Omental fat pad (tissue), 4 donors: ENCODE results near the gene WNT1. TPM values are rescaled to one million over a fixed set of nuclear protein-coding genes. Genes with fewer than 3 reads are reported as not detected.

Experiments
- ATAC-seq: fragments of 150-250 bp; one replicate; pipeline ENCODE4 v1.9.1; 2016; ENCODE audit warnings: mild to moderate bottlenecking, moderate library complexity; ENCODE audit not compliant: low FRiP score
- DNase-seq: peaks from one replicate; pipeline ENCODE4 v3.0.0-alpha.2; 2019; ENCODE audit warnings: low spot score
- total RNA-seq, 4 donors: library from RNA; depleted of rRNA; stranded (reverse); fragments of >200 nt; gene quantifications; one replicate each; pipeline ENCODE4 v1.1.0, GENCODE V29; 2016
- TF ChIP-seq, protein P1 (sequence below), 3 donors: fragments of 450-650 bp; IDR thresholded peaks; one replicate each; pipeline ENCODE4 v1.5.1; 2016 to 2017; ENCODE audit warnings: antibody characterized with exemption in 3 of 3, mild to moderate bottlenecking in 3 of 3, moderate library complexity in 2 of 3

Gene WNT1
- total RNA-seq, 4 donors from 2014 or later = 0.60 TPM; not detected in 3

DNA sequence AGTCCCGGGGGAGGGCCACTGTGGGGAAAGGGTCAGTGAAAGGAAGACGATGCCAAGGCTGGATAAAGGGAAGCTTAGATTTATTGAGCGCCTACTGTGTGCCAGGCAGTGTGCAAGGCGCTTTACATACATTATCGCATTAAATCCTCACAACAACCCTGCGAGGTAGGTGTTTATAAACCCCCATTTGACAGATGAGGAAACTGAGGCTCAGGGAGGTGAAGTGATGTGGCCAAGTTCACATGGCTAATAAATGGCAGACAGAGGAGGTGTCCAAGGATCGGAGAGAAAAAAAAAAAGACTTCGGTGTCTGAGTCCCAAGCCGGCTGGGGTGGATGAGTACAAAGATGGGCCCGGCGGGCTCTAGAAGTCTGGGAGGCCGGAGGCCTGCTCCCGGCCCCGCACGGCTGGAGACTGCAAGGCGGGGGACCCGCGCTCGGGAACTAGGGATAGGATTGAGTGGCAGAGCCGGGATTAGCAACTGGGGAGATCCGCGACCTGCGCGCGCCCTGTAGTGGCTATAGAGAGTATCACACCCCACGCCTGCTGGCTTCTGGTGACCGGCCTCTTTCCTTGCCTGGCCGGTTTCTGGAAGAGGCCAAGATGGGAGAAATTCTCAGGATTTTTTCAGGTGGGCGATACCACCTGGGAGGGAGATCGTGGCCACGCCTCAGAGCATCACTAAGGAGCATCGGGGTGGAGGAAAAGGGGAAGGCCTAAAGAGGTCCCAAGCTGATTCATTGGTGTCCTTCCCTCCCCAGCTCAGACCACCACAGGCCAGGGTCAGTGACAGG is 17.2 kb downstream of the WNT1 start:
- ATAC-seq (peak; percentile 85), DNase-seq (peak; percentile 55)
- TF ChIP-seq, protein P1, sequence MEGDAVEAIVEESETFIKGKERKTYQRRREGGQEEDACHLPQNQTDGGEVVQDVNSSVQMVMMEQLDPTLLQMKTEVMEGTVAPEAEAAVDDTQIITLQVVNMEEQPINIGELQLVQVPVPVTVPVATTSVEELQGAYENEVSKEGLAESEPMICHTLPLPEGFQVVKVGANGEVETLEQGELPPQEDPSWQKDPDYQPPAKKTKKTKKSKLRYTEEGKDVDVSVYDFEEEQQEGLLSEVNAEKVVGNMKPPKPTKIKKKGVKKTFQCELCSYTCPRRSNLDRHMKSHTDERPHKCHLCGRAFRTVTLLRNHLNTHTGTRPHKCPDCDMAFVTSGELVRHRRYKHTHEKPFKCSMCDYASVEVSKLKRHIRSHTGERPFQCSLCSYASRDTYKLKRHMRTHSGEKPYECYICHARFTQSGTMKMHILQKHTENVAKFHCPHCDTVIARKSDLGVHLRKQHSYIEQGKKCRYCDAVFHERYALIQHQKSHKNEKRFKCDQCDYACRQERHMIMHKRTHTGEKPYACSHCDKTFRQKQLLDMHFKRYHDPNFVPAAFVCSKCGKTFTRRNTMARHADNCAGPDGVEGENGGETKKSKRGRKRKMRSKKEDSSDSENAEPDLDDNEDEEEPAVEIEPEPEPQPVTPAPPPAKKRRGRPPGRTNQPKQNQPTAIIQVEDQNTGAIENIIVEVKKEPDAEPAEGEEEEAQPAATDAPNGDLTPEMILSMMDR (IDR thresholded peaks at IDR 0.05) = peak in 1 of 3 donors; percentile 44

DNA sequence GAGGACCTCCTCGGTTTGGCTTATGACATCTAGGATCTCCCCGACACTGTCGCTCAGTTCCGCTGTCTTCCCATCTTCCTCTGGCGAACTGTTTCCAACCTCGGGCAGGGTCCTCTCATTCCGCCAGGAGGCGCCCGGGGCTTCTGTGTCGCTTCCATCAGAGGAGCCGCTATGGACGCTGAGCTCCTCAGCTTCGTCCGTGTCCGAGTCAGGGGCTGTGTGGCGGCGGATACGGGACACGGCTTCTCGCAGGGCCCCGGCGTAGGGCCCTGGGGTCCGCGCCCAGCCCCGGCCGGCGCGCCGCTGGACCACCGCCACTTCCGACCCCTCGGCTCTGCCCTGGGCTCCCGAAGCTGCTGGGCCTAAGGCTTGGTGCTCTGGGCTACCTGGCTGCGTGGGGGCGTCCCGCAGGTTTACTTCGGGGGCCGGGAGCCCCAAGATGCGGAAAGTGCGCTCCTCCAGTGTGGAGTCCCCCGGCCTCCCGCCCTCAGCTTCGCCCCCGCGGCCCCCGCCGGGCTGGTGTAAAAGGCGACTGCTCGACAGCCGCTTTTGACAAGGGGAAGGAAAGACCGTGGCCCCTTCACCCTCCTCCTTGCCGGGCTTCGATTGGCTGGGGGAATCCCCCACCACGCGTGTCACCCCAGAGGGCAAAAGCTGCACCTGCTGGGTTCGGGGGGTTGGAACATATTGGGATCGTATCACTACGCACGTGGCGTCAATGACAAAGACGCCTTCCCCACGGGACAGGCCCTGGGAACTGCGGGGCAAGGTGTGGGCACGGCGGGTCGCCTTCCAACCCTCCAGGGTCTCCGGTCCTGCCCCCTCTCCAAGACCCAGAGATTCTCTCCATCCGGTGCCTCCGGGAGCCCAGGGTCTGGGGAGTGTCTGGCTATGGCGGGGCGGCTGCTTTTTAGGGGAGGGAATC is 18.9 kb downstream of the WNT1 start:
- ATAC-seq (peak; percentile 31), DNase-seq (peak; percentile 51)
- TF ChIP-seq, protein P1 (IDR thresholded peaks at IDR 0.05) = no peak

DNA sequence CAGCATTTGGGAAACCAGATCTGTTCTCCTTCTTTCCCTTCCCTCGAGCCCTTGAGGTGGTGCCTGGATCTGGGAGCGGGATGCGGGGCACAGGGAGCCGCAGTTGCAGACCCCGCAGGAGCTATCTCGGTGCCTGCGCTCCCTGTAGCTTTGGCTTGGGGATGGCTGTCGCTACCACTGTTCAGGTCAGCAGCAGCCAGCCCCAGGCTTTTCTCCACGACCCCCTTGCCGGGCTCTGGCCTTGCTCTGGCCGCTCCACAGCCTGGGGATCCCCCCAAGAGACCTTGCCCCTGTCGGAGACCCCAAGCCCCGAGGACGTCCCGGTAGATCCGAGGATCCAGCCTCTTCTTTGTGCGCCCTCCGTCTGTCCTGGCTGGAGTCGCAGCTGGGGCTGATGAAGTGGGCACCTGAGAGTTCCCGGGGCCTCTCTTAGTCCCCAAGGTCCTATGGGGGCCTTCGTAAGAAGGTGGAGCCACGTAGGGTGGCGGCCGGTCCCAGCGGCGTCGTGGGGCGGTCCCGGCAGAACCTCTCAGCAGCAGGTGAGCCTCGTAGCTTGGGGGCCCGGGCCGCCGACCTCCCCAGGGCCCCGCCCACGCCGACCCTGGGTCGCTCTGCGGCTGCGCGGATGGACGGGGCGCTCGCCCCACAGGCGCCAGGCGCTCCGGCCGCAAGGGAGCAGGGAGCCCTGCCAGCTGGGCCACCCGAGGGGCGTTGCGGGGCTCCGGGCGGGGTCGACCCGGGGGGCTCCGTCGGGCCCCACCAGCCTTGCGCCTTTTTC is 19.8 kb downstream of the WNT1 start:
- ATAC-seq (no peak), DNase-seq (no peak)
- TF ChIP-seq, protein P1 (IDR thresholded peaks at IDR 0.05) = no peak

DNA sequence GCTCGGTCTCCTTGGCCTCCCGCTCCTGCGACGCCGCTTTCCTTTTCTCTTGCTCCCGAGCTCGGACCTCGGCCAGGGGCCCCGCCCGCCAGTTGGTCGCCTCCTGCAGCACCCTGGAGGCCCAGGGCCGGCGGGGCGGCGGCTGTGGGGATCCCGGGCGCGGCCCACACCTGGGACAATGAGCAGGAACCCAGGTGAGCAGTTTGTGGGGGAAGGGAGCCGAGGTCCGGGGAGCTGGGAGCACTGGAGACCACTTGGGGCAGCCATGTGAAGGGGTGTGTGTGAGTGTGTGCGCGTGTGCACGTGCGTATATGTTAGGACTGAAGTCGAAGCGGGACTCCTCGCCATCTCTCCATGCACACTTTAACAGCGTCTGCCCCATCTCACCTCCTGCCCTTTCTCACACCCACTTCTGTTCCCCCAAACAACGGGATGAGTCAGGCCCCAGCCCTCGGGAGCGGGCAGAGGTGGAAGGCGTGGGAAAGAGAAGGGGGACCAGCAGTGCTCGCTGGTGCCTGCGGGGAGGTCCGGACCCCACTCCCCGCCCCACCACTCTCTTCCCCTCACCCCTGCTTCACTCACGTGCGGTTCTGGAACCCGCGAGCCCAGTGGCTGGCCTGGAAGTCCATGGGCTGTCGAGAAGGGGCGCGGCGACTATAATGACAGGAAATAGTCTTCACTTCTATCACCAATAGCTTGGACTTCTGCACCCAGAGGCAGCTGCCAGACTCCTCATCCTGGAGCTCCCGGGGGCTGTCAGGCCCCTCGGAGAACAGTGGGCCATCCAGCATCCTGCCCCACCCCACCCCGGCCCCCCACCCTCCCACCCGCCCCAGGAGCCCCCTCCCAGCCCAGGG is 20.6 kb downstream of the WNT1 start:
- TF ChIP-seq, protein P1 (IDR thresholded peaks at IDR 0.05) = no peak
- DNase-seq (no peak), ATAC-seq (peak; percentile 15)

DNA sequence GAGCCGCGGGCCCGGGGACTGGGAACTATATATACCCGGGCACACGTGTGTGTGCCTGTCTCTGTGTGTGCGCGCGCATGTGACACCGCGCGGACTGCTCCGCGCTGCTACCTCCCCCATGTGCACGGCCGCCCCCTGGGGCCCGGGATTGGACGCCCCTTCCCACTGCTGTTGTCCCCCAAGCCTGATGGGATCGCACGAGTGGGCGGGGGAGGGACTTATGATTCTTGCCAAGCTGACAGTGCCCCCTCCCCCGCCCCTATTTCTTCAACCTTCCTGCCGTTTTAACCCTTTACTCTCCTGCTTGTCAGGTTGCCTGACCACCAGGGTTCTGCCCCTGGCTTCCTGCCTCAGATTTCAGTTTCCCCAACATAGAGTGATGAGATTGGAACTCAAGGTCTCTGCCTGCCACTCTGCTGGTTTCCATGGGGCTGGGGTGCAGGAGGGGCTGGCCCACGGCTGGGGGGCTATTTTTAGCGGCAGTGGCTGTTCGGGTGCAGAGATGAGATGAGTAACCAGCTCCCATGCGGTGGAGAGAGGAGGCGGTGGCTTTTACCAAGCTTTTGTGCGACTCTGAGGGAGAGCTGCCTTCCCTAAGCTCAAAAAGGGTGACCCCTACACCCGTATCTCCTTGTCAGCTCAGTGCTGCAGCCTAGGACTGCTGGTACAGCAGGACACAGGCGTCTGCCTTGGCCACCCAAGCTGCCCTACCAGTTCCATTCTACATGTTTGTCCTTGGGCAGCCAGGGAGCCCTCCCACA is 21.4 kb downstream of the WNT1 start, which contains the start of gene DDN:
TSS of gene DDN (minus strand) at position 5 of the 761 bp plus-strand sequence. CDS start 88 bp downstream, outside the sequence.
- TF ChIP-seq, protein P1 (IDR thresholded peaks at IDR 0.05) = no peak
- ATAC-seq (no peak), DNase-seq (no peak)
